Measurements from ENCODE around the gene FXYD6.

- TF ChIP-seq, protein P1, sequence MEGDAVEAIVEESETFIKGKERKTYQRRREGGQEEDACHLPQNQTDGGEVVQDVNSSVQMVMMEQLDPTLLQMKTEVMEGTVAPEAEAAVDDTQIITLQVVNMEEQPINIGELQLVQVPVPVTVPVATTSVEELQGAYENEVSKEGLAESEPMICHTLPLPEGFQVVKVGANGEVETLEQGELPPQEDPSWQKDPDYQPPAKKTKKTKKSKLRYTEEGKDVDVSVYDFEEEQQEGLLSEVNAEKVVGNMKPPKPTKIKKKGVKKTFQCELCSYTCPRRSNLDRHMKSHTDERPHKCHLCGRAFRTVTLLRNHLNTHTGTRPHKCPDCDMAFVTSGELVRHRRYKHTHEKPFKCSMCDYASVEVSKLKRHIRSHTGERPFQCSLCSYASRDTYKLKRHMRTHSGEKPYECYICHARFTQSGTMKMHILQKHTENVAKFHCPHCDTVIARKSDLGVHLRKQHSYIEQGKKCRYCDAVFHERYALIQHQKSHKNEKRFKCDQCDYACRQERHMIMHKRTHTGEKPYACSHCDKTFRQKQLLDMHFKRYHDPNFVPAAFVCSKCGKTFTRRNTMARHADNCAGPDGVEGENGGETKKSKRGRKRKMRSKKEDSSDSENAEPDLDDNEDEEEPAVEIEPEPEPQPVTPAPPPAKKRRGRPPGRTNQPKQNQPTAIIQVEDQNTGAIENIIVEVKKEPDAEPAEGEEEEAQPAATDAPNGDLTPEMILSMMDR (IDR thresholded peaks at IDR 0.05), result no peak
- no peak for TF ChIP-seq EZH2 (IDR thresholded peaks at IDR 0.05; ENCODE audit: borderline replicate concordance, insufficient read depth, low read depth, low read length, poor library complexity, severe bottlenecking)
Observed at GRCh38 chr11:117820516-117820915, 55.9 kb downstream of the FXYD6 start.

Data from B cell (primary cell).